ENCODE measurements around the gene TRIP13.

- TF ChIP-seq POLR2AphosphoS5 (IDR thresholded peaks at IDR 0.05; ENCODE audit: low read depth, low read length) (no peak), POLR2A (IDR thresholded peaks at IDR 0.05; ENCODE audit: low read depth, low read length) (no peak), TAF1 (IDR thresholded peaks at IDR 0.05; ENCODE audit: borderline replicate concordance, low read depth, low read length) (no peak)
These were observed 26.9 kb upstream of the TRIP13 start for GRCh38 chr5:865771-866170.
